Colon (tissue), 2 donors: Measurements from ENCODE around the gene TNS3.
"Not testable (repeated sequence)": the region's sequence is repeated elsewhere in the genome, so short reads cannot be mapped to it uniquely, and the experiment has no call there.

ENCODE experiments used
- FAIRE-seq: peaks from 2 replicates; lab custom pipeline; 2012; peaks lifted over from hg19 to GRCh38; lab: Jason Lieb, UNC
- donor health status: control.
- donor health status: control.

Gene TNS3

GRCh38 chr7:47471358-47471703, 110.6 kb downstream of the TNS3 start:
- FAIRE-seq = no peak

GRCh38 chr7:47470567-47471357, 111.1 kb downstream of the TNS3 start:
- no peak for FAIRE-seq

DNA sequence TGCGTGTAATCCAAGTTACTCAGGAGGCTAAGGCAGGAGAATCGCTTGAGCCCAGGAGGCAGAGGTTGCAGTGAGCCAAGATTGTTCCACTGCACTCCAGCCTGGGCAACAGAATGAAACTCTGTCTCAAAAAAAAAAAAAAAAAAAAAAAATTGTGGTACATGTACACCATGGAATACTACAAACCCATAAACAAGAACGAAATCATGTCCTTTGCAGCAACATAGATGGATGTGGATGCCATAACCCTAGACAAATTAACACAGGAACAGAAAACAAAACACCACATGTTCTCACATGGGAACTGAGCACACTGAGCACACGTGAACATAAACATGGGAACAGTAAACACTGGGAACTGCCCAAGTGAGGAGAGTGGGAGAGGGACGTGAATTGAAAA, 112.1 kb downstream of the TNS3 start:
- not testable (repeated sequence) for FAIRE-seq

GRCh38 chr7:47466832-47467231, 115.1 kb downstream of the TNS3 start:
- no peak for FAIRE-seq

DNA sequence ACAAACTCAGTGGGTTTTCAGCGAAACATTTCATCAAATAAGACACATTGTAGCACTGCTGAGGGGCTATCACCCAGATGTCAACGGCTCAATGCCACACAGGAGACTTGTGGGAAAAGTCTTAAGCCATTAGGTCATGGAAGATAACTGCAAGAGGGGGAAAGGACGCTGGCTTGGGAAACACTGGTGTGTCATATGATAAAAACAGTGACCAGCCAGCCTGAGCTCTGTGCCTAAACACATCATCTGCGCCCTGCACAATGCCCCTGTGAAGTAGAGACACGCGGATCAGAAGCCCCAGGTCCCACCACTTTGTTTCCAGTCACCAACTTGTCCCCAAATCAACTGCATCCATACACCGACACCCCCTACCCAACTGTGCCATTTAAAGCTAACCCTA, 116.7 kb downstream of the TNS3 start:
- no peak for FAIRE-seq

GRCh38 chr7:47464266-47464665, 117.6 kb downstream of the TNS3 start:
- no peak for FAIRE-seq

GRCh38 chr7:47461746-47462145, 120.2 kb downstream of the TNS3 start:
- no peak for FAIRE-seq

GRCh38 chr7:47461161-47461560, 120.8 kb downstream of the TNS3 start:
- no peak for FAIRE-seq

GRCh38 chr7:47460251-47460989, 121.5 kb downstream of the TNS3 start:
- FAIRE-seq = no peak

DNA sequence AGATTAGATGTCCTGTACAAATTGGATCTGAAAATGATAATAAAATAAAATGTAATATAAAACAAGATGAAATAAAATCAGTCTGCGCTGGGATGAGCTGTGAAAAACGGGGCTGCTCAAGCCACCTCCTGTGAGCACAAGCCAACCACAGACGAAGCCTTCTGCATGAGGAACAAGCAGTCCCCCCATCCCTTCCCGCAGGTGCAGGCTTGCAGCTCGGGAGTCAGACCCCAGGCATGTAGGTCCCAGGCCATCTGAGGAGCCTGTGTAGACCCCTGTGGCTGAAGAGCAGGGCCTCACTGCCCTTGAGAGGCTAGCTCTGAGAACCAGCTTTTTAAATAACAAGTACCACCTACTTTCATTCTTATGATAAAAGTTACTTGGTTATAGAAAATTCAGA, 123.4 kb downstream of the TNS3 start:
- no peak for FAIRE-seq

GRCh38 chr7:47458057-47458456, 123.9 kb downstream of the TNS3 start:
- FAIRE-seq = no peak

DNA sequence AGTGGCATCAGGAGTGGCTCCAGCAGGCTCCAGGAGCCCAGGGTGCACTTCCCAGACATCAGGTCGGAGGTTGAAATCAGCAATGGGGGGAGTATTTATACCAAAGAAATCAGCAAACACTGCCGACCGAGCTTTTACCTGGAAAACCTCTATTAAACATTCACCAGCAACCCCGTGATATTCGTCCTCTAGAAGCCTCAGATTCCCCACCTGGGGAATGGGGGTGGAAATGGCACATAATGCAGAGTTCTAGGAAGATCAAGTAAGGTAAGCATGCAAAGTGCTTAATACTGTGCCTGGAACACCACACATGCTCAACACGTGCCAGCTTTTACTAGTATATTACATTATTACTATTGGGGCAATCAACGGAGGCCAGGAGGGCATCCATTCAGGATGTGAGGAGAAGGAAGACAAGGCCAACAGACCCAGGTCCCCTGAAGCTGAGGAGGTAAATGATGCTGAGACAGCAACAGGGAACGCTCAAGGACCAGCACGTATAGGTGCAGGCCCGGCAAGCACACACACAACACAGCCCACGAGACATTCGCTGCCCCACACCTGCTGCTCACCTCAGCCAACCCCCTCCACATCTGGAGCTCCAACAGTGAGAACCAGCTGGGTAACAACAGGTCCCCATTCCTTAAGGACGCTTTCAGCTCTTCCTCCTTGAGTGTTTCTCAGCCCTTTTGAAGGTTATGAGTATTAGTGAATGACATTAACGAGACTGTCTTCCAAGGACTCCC, 125.5 kb downstream of the TNS3 start:
- no peak for FAIRE-seq

- no peak for FAIRE-seq
Observed at GRCh38 chr7:47455872-47456185, 126.1 kb downstream of the TNS3 start.

- FAIRE-seq = no peak
Observed at GRCh38 chr7:47454974-47455871, 126.7 kb downstream of the TNS3 start.

GRCh38 chr7:47454069-47454973, 127.6 kb downstream of the TNS3 start:
- FAIRE-seq = no peak

DNA sequence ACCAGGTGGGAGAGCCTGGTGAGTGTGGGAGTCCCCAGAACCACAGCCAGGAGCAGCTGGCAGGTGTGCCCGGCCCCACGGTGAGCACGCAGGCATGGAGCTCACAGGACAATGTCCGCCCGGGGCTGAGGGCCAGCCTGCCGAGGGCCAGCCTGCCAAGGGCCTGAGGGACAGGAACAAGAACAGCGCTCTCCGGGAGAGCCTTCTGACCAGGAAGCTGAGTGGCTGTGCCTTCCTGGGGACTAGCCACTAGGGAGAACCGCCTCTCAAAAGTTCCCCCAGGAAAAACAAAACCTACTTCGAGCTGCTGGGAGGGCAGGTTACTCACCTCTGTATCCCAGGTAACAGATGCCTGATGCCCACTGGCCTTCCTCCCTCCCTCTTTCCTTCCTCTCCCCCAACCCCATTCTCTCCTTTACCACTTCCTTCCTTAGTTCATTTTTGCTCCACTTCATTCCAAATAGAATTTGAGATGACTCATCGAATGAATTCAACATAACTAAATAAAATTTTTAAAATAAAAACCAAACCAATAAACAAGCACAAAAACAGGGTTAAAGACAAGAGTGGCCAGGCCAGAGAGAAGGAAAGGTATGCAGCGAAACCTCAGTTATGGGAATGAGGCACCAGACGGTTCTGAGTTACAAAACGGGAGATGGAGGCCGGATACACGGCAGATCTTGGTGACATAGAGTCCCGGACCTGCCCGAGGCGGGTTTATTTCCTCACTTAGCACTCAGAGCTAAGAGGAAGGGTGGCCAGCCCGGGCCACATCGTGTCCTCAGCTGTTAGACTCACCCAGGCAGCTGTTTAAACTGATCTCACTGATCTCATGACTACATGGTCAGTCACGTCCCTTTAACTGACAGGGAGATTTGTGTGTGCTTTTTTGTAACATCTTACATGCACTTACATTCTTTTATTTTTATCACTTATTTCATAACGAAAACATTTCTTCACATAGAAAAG, 128.5 kb downstream of the TNS3 start:
- FAIRE-seq = no peak

DNA sequence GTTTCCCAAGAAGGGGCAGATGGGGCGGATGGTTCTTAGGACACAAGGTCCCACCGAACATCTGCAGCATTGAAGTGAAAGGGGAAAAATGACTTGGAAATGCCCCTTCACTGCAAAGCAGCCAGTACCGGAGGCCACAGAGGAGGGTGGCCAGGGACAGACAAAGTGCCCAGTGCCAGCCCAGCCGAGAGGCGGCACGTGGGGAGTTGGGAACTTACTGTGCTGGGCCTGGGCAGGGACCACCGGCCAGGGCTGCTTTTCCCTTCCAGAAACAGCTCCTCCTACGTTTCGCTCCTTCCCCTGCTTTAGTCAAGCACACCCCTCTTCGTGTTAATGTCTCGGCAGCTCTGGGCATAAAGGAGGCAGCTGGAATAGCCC, 129.2 kb downstream of the TNS3 start:
- no peak for FAIRE-seq

GRCh38 chr7:47452295-47452694, 129.6 kb downstream of the TNS3 start:
- no peak for FAIRE-seq

DNA sequence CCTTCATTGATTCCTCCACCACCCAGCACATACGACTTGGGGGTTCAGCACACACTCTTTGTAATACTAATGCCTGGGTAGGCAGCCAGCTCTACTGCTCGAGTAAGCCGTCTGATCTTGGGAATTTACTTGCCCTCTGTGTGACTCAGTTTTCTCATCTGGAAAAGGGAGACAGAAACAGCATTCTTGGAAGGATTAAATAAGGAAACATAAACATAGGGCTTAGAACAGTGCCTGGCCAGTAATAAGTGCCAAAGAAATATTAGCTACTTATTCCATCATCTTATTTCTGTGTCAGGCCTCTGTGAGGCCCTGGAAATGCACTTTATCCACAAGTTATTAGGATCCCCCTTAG, 130.1 kb downstream of the TNS3 start:
- FAIRE-seq = no peak
